HEK293 (cell line): ENCODE results near the gene ERAL1.

ENCODE experiments used
- BCL11A ChIP-seq: fragments of 450-650 bp; formaldehyde crosslinking; IDR thresholded peaks from 2 replicates; pipeline ENCODE4 v1.5.1; 2016; ENCODE audit warnings: low read depth, missing biosample characterization, missing genetic modification characterization
- ELK4 ChIP-seq: IDR thresholded peaks from 2 replicates; pipeline ENCODE4 v1.6.1; 2011; ENCODE audit warnings: mild to moderate bottlenecking, low read depth, low read length, borderline replicate concordance
- GLIS1 ChIP-seq: fragments of 450-650 bp; formaldehyde crosslinking; IDR thresholded peaks from 2 replicates; pipeline ENCODE4 v1.5.1; 2016; ENCODE audit warnings: missing biosample characterization, missing genetic modification characterization
- KLF1 ChIP-seq: fragments of 450-650 bp; formaldehyde crosslinking; IDR thresholded peaks from 2 replicates; pipeline ENCODE4 v1.5.1; 2016; ENCODE audit warnings: missing biosample characterization, missing genetic modification characterization
- KLF16 ChIP-seq: fragments of 450-650 bp; formaldehyde crosslinking; IDR thresholded peaks from 2 replicates; pipeline ENCODE4 v1.5.1; 2017; ENCODE audit warnings: missing biosample characterization, missing genetic modification characterization
- KLF8 ChIP-seq: fragments of 450-650 bp; formaldehyde crosslinking; IDR thresholded peaks from 2 replicates; pipeline ENCODE4 v1.5.1; 2016; ENCODE audit warnings: missing biosample characterization, missing genetic modification characterization
- KLF9 ChIP-seq: fragments of 450-650 bp; formaldehyde crosslinking; IDR thresholded peaks from 2 replicates; pipeline ENCODE4 v1.5.1; 2016; ENCODE audit warnings: missing biosample characterization, missing genetic modification characterization, low read depth
- OSR2 ChIP-seq: fragments of 450-650 bp; formaldehyde crosslinking; IDR thresholded peaks from 2 replicates; pipeline ENCODE4 v1.5.1; 2016; ENCODE audit warnings: missing biosample characterization, missing genetic modification characterization
- PATZ1 ChIP-seq: fragments of 450-650 bp; formaldehyde crosslinking; IDR thresholded peaks from 2 replicates; pipeline ENCODE4 v1.5.1; 2016; ENCODE audit warnings: missing biosample characterization, missing genetic modification characterization
- PBX3 ChIP-seq: sonication (generic); formaldehyde crosslinking; IDR thresholded peaks from 2 replicates; pipeline ENCODE4 v1.8.1; 2022; ENCODE audit warnings: mild to moderate bottlenecking, moderate library complexity, missing genetic modification reagents
- SP3 ChIP-seq: fragments of 450-650 bp; formaldehyde crosslinking; IDR thresholded peaks from 2 replicates; pipeline ENCODE4 v1.5.1; 2016; ENCODE audit warnings: missing biosample characterization, missing genetic modification characterization
- YY2 ChIP-seq: fragments of 450-650 bp; formaldehyde crosslinking; IDR thresholded peaks from 2 replicates; pipeline ENCODE4 v1.5.1; 2016; ENCODE audit warnings: missing biosample characterization, missing genetic modification characterization
- ZBTB10 ChIP-seq: fragments of 450-650 bp; formaldehyde crosslinking; IDR thresholded peaks from 2 replicates; pipeline ENCODE4 v1.5.1; 2016; ENCODE audit warnings: missing biosample characterization, missing genetic modification characterization
- ZBTB17 ChIP-seq: fragments of 450-650 bp; formaldehyde crosslinking; IDR thresholded peaks from 2 replicates; pipeline ENCODE4 v1.5.1; 2016; ENCODE audit warnings: missing biosample characterization, missing genetic modification characterization
- ZBTB20 ChIP-seq: fragments of 450-650 bp; formaldehyde crosslinking; IDR thresholded peaks from 2 replicates; pipeline ENCODE4 v1.5.1; 2016; ENCODE audit warnings: missing biosample characterization, missing genetic modification characterization
- ZBTB26 ChIP-seq: fragments of 450-650 bp; formaldehyde crosslinking; optimal IDR thresholded peaks from 2 replicates; pipeline ENCODE3; 2016; ENCODE audit warnings: missing biosample characterization, mild to moderate bottlenecking, missing genetic modification characterization
- ZBTB7A ChIP-seq: fragments of 450-650 bp; formaldehyde crosslinking; IDR thresholded peaks from 2 replicates; pipeline ENCODE4 v1.5.1; 2016; ENCODE audit warnings: low read depth, missing biosample characterization, missing genetic modification characterization
- ZFP69B ChIP-seq: fragments of 450-650 bp; formaldehyde crosslinking; IDR thresholded peaks from 2 replicates; pipeline ENCODE4 v1.5.1; 2016; ENCODE audit warnings: missing biosample characterization, missing genetic modification characterization
- ZIC2 ChIP-seq: fragments of 450-650 bp; formaldehyde crosslinking; IDR thresholded peaks from 2 replicates; pipeline ENCODE4 v1.5.1; 2016; ENCODE audit warnings: missing biosample characterization, missing genetic modification characterization
- ZNF132 ChIP-seq: fragments of 450-650 bp; formaldehyde crosslinking; IDR thresholded peaks from 2 replicates; pipeline ENCODE4 v1.5.1; 2017; ENCODE audit warnings: missing biosample characterization, missing genetic modification characterization, borderline replicate concordance
- ZNF140 ChIP-seq: fragments of 450-650 bp; formaldehyde crosslinking; IDR thresholded peaks from 2 replicates; pipeline ENCODE4 v1.5.1; 2016; ENCODE audit warnings: missing biosample characterization, missing genetic modification characterization
- ZNF146 ChIP-seq: fragments of 450-650 bp; formaldehyde crosslinking; IDR thresholded peaks from 2 replicates; pipeline ENCODE4 v1.5.1; 2016; ENCODE audit warnings: missing biosample characterization, missing genetic modification characterization
- ZNF266 ChIP-seq: fragments of 450-650 bp; formaldehyde crosslinking; IDR thresholded peaks from 2 replicates; pipeline ENCODE4 v1.5.1; 2016; ENCODE audit warnings: missing biosample characterization, missing genetic modification characterization, low read depth
- ZNF423 ChIP-seq: fragments of 450-650 bp; formaldehyde crosslinking; IDR thresholded peaks from 2 replicates; pipeline ENCODE4 v1.5.1; 2016; ENCODE audit warnings: missing biosample characterization, missing genetic modification characterization
- ZNF501 ChIP-seq: fragments of 450-650 bp; formaldehyde crosslinking; IDR thresholded peaks from 2 replicates; pipeline ENCODE4 v1.5.1; 2016; ENCODE audit warnings: missing biosample characterization, missing genetic modification characterization
- ZNF660 ChIP-seq: fragments of 450-650 bp; IDR thresholded peaks from 2 replicates; pipeline ENCODE4 v1.5.1; 2018; ENCODE audit warnings: missing biosample characterization, mild to moderate bottlenecking, missing genetic modification characterization
- ZSCAN30 ChIP-seq: fragments of 450-650 bp; IDR thresholded peaks from 2 replicates; pipeline ENCODE4 v1.5.1; 2018; ENCODE audit warnings: missing biosample characterization, mild to moderate bottlenecking, missing genetic modification characterization, moderate library complexity
- ZXDB ChIP-seq: fragments of 450-650 bp; formaldehyde crosslinking; IDR thresholded peaks from 2 replicates; pipeline ENCODE4 v1.5.1; 2016; ENCODE audit warnings: missing biosample characterization, missing genetic modification characterization

ERAL1 gene

GRCh38 chr17:28812091-28812747 lies 42.6 kb upstream of the ERAL1 start (continued):
- TF ChIP-seq ZNF132 (tag by site-specific recombination), result no peak
- TF ChIP-seq YY2, result no peak
- peak; percentile 73; the same call in 1 of the 2 replicates for TF ChIP-seq KLF8 (tag by site-specific recombination)
- peak; percentile 99 for TF ChIP-seq PATZ1 (tag by site-specific recombination)
- peak; percentile 33; the same call in 1 of the 2 replicates for TF ChIP-seq ZIC2 (tag by site-specific recombination)
- 0 out of 2 replicates have a peak, but pooled peaks have one; percentile 58 for TF ChIP-seq ZNF501
- TF ChIP-seq ZNF266, result no peak
- peak; percentile 90 for TF ChIP-seq KLF9
- TF ChIP-seq ZNF660 (tag by site-specific recombination), result 0 out of 2 replicates have a peak, but pooled peaks have one; percentile 8
- peak; percentile 8; the same call in 1 of the 2 replicates for TF ChIP-seq KLF1 (tag by site-specific recombination)
- peak; percentile 41 for TF ChIP-seq ZBTB26 (tag by site-specific recombination)
- peak; percentile 10; the same call in 1 of the 2 replicates for TF ChIP-seq ZBTB17
- TF ChIP-seq ZBTB10 (tag by site-specific recombination), result peak; percentile 90
- peak; percentile 27; the same call in 1 of the 2 replicates for TF ChIP-seq ZNF423 (tag by site-specific recombination)
- peak; percentile 61; the same call in 1 of the 2 replicates for TF ChIP-seq GLIS1 (tag by site-specific recombination)
- peak; percentile 5; the same call in 1 of the 2 replicates for TF ChIP-seq KLF16
- no peak for TF ChIP-seq ZNF140
- peak; percentile 98 for TF ChIP-seq PBX3 (CRISPR knock-in tag)
- 0 out of 2 replicates have a peak, but pooled peaks have one; percentile 62 for TF ChIP-seq ZBTB7A (tag by site-specific recombination)
- peak; percentile 59; the same call in 1 of the 2 replicates for TF ChIP-seq OSR2
- peak; percentile 72; the same call in 1 of the 2 replicates for TF ChIP-seq ZBTB20
- no peak; the same call in 1 of the 2 replicates for TF ChIP-seq ZSCAN30 (tag by site-specific recombination)
- peak; percentile 73 for TF ChIP-seq SP3 (tag by site-specific recombination)
- TF ChIP-seq BCL11A (tag by site-specific recombination), result no peak
- TF ChIP-seq ELK4, result peak; percentile 54; the same call in 1 of the 2 replicates
- no peak; the same call in 1 of the 2 replicates for TF ChIP-seq ZFP69B (tag by site-specific recombination)
- TF ChIP-seq ZXDB (tag by site-specific recombination), result 0 out of 2 replicates have a peak, but pooled peaks have one; percentile 22
- TF ChIP-seq ZNF146 (tag by site-specific recombination), result no peak
- TF ChIP-seq, all 188 proteins: peak for 33
